ENCODE results near the gene CLEC2B. TPM values are rescaled to one million over a fixed set of nuclear protein-coding genes. Genes with fewer than 3 reads are reported as not detected.
A peak's percentile ranks its signal among the peaks of the same experiment; 100 is the strongest.

CLEC2B gene
- total RNA-seq, 1 experiment from 2014 or later = 12.3 TPM

DNA sequence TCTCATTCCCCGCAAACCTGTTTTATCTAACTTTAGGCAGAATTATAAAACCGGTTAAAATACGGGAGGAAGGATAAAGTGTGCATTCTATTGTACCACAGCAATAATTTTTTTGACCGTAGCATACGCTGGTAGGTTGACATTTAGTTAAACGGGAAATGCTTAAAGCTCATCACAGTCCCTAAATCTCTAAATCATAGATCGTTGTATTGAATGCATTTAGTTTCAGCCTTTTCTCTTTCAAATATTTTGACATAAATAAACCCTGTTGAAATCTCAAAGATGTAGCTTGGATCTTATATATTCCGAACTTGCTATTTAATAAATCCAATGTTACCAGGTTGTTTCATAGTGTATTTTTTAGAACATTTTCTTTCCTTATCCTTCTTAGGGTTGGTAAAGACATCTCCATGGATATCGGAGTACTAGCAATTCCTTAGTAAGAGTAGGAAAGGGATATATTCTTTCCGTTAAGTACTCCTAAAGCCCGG lies 798 bp downstream of the CLEC2B start:
- ChIA-PET POLR2A (ENCODE audit: low non-redundant PET) (no interaction called here), CTCF (no interaction called here)
- no peaks in the 10 kb centered on the region for H3K27me3 ChIP-seq (replicated peaks; ENCODE audit: insufficient read depth, low read depth, low read length, poor library complexity)
- H3K9me3 ChIP-seq (ENCODE audit: low read depth, low read length, poor library complexity, severe bottlenecking) = peaks cover 3% of the 10 kb centered on the region
- intact Hi-C loops (cut with micrococcal nuclease; ENCODE audit: unreplicated experiment) = no loop called here
- no peak for TF ChIP-seq EZH2 (IDR thresholded peaks at IDR 0.05; ENCODE audit: borderline replicate concordance, low read depth, low read length, poor library complexity, severe bottlenecking)
- TF ChIP-seq, protein P1, sequence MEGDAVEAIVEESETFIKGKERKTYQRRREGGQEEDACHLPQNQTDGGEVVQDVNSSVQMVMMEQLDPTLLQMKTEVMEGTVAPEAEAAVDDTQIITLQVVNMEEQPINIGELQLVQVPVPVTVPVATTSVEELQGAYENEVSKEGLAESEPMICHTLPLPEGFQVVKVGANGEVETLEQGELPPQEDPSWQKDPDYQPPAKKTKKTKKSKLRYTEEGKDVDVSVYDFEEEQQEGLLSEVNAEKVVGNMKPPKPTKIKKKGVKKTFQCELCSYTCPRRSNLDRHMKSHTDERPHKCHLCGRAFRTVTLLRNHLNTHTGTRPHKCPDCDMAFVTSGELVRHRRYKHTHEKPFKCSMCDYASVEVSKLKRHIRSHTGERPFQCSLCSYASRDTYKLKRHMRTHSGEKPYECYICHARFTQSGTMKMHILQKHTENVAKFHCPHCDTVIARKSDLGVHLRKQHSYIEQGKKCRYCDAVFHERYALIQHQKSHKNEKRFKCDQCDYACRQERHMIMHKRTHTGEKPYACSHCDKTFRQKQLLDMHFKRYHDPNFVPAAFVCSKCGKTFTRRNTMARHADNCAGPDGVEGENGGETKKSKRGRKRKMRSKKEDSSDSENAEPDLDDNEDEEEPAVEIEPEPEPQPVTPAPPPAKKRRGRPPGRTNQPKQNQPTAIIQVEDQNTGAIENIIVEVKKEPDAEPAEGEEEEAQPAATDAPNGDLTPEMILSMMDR (conservative IDR thresholded peaks at IDR 0.05; ENCODE audit: low read depth, low read length) = no peak
- H3K4me3 ChIP-seq (ENCODE audit: low read depth, low read length, poor library complexity, severe bottlenecking) = peak overlapping the region; percentile 53
- H3K27ac ChIP-seq (ENCODE audit: low read depth, low read length, poor library complexity, severe bottlenecking) = peak overlapping the region; percentile 74
- DNase-seq (ENCODE audit: low spot score) = peak; percentile 59
- peaks cover 3% of the 10 kb centered on the region for H3K36me3 ChIP-seq (ENCODE audit: insufficient read depth, low read length, poor library complexity, severe bottlenecking)
- H3K4me1 ChIP-seq (ENCODE audit: insufficient read depth, low read length, poor library complexity, severe bottlenecking) = peaks cover 4% of the 10 kb centered on the region
- BruUV-seq (replicated peaks) = no TSS peak

GRCh38 chr12:9867531-9867930 lies 1.6 kb downstream of the CLEC2B start:
- no TSS peak for BruUV-seq (replicated peaks)
- no peak for TF ChIP-seq EZH2 (IDR thresholded peaks at IDR 0.05; ENCODE audit: borderline replicate concordance, low read depth, low read length, poor library complexity, severe bottlenecking)
- TF ChIP-seq, protein P1 (conservative IDR thresholded peaks at IDR 0.05; ENCODE audit: low read depth, low read length) = no peak
- intact Hi-C loops (cut with micrococcal nuclease; ENCODE audit: unreplicated experiment) = no loop called here
- Histone ChIP-seq H3K4me3 (ENCODE audit: low read depth, low read length, poor library complexity, severe bottlenecking) (peak overlapping the region; percentile 53), H3K9me3 (ENCODE audit: low read depth, low read length, poor library complexity, severe bottlenecking) (peaks cover 3% of the 10 kb centered on the region), H3K27me3 (replicated peaks; ENCODE audit: insufficient read depth, low read depth, low read length, poor library complexity) (no peaks in the 10 kb centered on the region), H3K36me3 (ENCODE audit: insufficient read depth, low read length, poor library complexity, severe bottlenecking) (peaks cover 3% of the 10 kb centered on the region), H3K27ac (ENCODE audit: low read depth, low read length, poor library complexity, severe bottlenecking) (peak overlapping the region; percentile 64), H3K4me1 (ENCODE audit: insufficient read depth, low read length, poor library complexity, severe bottlenecking) (peaks cover 4% of the 10 kb centered on the region)
- POLR2A ChIA-PET (ENCODE audit: low non-redundant PET) = no interaction called here
- DNase-seq (ENCODE audit: low spot score) = peak; percentile 25
- CTCF ChIA-PET = no interaction called here

GRCh38 chr12:9866860-9867269 lies 2.3 kb downstream of the CLEC2B start:
- Histone ChIP-seq H3K4me3 (ENCODE audit: low read depth, low read length, poor library complexity, severe bottlenecking) (peak overlapping the region; percentile 53), H3K9me3 (ENCODE audit: low read depth, low read length, poor library complexity, severe bottlenecking) (peaks cover 3% of the 10 kb centered on the region), H3K27ac (ENCODE audit: low read depth, low read length, poor library complexity, severe bottlenecking) (peak overlapping the region; percentile 64), H3K36me3 (ENCODE audit: insufficient read depth, low read length, poor library complexity, severe bottlenecking) (peaks cover 3% of the 10 kb centered on the region), H3K27me3 (replicated peaks; ENCODE audit: insufficient read depth, low read depth, low read length, poor library complexity) (no peaks in the 10 kb centered on the region), H3K4me1 (ENCODE audit: insufficient read depth, low read length, poor library complexity, severe bottlenecking) (peaks cover 4% of the 10 kb centered on the region)
- BruUV-seq (replicated peaks) = no TSS peak
- TF ChIP-seq, protein P1 (conservative IDR thresholded peaks at IDR 0.05; ENCODE audit: low read depth, low read length) = no peak
- no peak for TF ChIP-seq EZH2 (IDR thresholded peaks at IDR 0.05; ENCODE audit: borderline replicate concordance, low read depth, low read length, poor library complexity, severe bottlenecking)
- intact Hi-C loops (cut with micrococcal nuclease; ENCODE audit: unreplicated experiment) = no loop called here
- ChIA-PET CTCF (no interaction called here), POLR2A (ENCODE audit: low non-redundant PET) (interaction anchor here (0.9 kb wide), 1 partner anchor 223 kb away, joined by 4 read pairs; no protein-coding TSS in a partner anchor)
- DNase-seq (ENCODE audit: low spot score) = no peak
